DOHH2 (cell line): ENCODE data around the gene METRN.

Experiments
- H3F3A ChIP-seq: fragments of 200-600 bp; sonication (generic), shearing (Covaris generic); 2 replicates; pipeline ENCODE4 v1.6.0; 2016; ENCODE audit warnings: antibody characterized with exemption, mild to moderate bottlenecking; ENCODE audit not compliant: control insufficient read depth, insufficient read depth
- H3K27ac ChIP-seq: fragments of 200-600 bp; sonication (generic); 2 replicates; pipeline ENCODE4 v1.5.1; 2014; ENCODE audit warnings: low read depth, mild to moderate bottlenecking, low read length, moderate library complexity
- H3K27me3 ChIP-seq: fragments of 200-600 bp; sonication (generic); 2 replicates; pipeline ENCODE4 v1.6.1; 2014; ENCODE audit warnings: mild to moderate bottlenecking, low read length, mixed read lengths; ENCODE audit not compliant: control insufficient read depth
- H3K36me3 ChIP-seq: fragments of 200-600 bp; sonication (generic); 2 replicates; pipeline ENCODE4 v1.6.1; 2014; ENCODE audit warnings: mild to moderate bottlenecking, low read length, moderate library complexity, mixed read lengths; ENCODE audit not compliant: control insufficient read depth
- H3K4me1 ChIP-seq: fragments of 200-600 bp; sonication (generic); 2 replicates; pipeline ENCODE4 v1.6.1; 2014; ENCODE audit warnings: mild to moderate bottlenecking, low read length, mixed read lengths; ENCODE audit not compliant: control insufficient read depth
- H3K4me2 ChIP-seq: fragments of 200-600 bp; sonication (generic); 2 replicates; pipeline ENCODE4 v1.6.0; 2014; ENCODE audit warnings: mild to moderate bottlenecking, low read length, moderate library complexity
- H3K4me3 ChIP-seq: fragments of 200-600 bp; sonication (generic); 2 replicates; pipeline ENCODE4 v1.5.1; 2014; ENCODE audit warnings: mild to moderate bottlenecking, low read length, mixed read lengths
- H3K79me2 ChIP-seq: fragments of 200-600 bp; sonication (generic); 2 replicates; pipeline ENCODE4 v1.6.1; 2014; ENCODE audit warnings: mild to moderate bottlenecking, low read length, mixed read lengths; ENCODE audit not compliant: control insufficient read depth
- H3K9me2 ChIP-seq: fragments of 200-600 bp; sonication (generic); replicated peaks from 2 replicates; pipeline ENCODE4 v1.6.1; 2014; ENCODE audit warnings: mild to moderate bottlenecking, low read length, mixed read lengths; ENCODE audit not compliant: control insufficient read depth
- H3K9me3 ChIP-seq: fragments of 200-600 bp; sonication (generic); 2 replicates; pipeline ENCODE4 v1.6.1; 2014; ENCODE audit warnings: antibody characterized with exemption, low read length, mixed read lengths; ENCODE audit not compliant: control insufficient read depth, insufficient read depth
- H4K20me1 ChIP-seq: fragments of 200-600 bp; sonication (generic); 2 replicates; pipeline ENCODE4 v1.6.0; 2014; ENCODE audit warnings: low read depth, mild to moderate bottlenecking, antibody characterized with exemption, low read length, moderate library complexity; ENCODE audit not compliant: control insufficient read depth, insufficient read depth
- EZH2phosphoT487 ChIP-seq: fragments of 200-600 bp; sonication (generic); IDR thresholded peaks from 2 replicates; pipeline ENCODE4 v1.6.1; 2017; ENCODE audit warnings: borderline replicate concordance, mild to moderate bottlenecking, antibody characterized with exemption, low read length, moderate library complexity, mixed read lengths
- TF ChIP-seq, protein P1 (sequence below): fragments of 200-600 bp; sonication (generic); IDR thresholded peaks from one replicate; pipeline ENCODE4 v1.5.1; 2014; ENCODE audit warnings: antibody characterized with exemption, mild to moderate bottlenecking, low read depth, low read length; ENCODE audit not compliant: poor library complexity, severe bottlenecking

The METRN gene

DNA sequence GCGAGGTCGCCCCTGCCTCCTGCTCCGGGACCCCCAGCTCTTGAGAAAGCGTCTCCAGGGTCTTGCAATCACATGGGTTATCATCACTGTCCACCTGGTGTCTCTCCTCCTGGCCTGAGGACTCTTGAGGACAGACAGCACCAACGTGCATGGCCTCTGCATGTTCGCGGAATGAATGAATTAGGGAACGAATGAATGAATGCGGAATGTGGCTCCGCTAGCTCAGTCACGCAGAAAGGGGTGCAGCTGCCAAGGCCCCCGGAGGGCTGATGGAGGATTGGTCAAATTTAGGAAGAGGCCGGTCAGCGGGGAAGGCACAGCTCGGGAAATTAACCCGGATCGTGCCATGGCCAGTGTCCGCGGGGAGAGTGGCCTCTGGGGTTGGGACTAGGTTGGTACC is 12.6 kb upstream of the METRN start:
- TF ChIP-seq EZH2phosphoT487, result no peak
- TF ChIP-seq, protein P1, sequence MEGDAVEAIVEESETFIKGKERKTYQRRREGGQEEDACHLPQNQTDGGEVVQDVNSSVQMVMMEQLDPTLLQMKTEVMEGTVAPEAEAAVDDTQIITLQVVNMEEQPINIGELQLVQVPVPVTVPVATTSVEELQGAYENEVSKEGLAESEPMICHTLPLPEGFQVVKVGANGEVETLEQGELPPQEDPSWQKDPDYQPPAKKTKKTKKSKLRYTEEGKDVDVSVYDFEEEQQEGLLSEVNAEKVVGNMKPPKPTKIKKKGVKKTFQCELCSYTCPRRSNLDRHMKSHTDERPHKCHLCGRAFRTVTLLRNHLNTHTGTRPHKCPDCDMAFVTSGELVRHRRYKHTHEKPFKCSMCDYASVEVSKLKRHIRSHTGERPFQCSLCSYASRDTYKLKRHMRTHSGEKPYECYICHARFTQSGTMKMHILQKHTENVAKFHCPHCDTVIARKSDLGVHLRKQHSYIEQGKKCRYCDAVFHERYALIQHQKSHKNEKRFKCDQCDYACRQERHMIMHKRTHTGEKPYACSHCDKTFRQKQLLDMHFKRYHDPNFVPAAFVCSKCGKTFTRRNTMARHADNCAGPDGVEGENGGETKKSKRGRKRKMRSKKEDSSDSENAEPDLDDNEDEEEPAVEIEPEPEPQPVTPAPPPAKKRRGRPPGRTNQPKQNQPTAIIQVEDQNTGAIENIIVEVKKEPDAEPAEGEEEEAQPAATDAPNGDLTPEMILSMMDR, result no peak
- no peaks in the 10 kb centered on the region for H3K4me1 ChIP-seq
- peaks cover 61% of the 10 kb centered on the region for H3K27me3 ChIP-seq
- no peaks in the 10 kb centered on the region for H3F3A ChIP-seq
- H3K4me2 ChIP-seq, result no peak overlapping the region
- H3K36me3 ChIP-seq, result no peaks in the 10 kb centered on the region
- no peaks in the 10 kb centered on the region for H3K9me2 ChIP-seq
- no peaks in the 10 kb centered on the region for H3K9me3 ChIP-seq
- no peaks in the 10 kb centered on the region for H3K79me2 ChIP-seq
- H3K27ac ChIP-seq, result no peak overlapping the region
- H3K4me3 ChIP-seq, result no peak overlapping the region
- H4K20me1 ChIP-seq, result no peaks in the 10 kb centered on the region

DNA sequence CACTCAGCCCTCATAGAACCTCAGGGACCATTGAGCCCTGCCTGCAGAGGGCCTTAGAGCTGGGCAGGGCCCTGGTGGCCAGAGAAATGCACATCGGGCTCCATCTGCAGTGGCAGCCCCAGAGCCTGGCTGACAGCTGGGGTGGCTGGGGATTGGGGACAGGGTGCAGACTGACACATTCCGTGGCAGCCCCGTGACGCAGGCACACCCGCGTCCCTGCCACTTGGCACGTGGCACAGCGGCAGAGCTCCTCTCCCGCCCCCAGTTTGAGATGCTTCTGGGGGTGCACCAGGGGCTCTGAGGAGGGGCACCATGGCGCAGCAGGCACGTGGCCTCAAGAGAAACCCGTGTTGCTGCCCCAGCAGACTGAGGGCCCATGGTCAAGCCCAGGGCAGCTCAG is 11.5 kb upstream of the METRN start:
- H3K27me3 ChIP-seq, result peaks cover 62% of the 10 kb centered on the region
- H3K27ac ChIP-seq, result no peak overlapping the region
- TF ChIP-seq EZH2phosphoT487, result no peak
- TF ChIP-seq, protein P1, result no peak

DNA sequence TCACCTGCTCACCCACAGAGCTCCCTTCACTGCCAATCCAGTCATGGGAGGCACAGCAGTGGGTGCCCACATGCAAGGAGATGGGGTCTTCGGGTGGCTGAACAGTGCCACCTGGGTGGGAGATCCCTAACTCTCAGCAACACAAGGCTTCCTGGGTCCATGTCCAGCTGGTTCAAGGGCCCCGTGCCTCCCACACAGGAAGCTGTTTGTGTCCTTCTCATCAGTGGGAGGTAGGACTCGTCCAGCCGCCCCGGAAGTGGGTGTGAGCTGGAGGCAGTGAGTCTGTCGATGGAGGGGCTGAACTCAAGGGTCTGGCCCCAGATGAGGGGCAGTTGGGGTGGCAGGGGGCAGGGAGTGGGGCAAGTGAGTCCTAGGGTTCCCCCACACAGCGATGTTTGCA is 10.9 kb upstream of the METRN start:
- Histone ChIP-seq H3K4me1 (no peaks in the 10 kb centered on the region), H3K79me2 (no peaks in the 10 kb centered on the region), H3K4me3 (no peak overlapping the region), H3K9me3 (no peaks in the 10 kb centered on the region), H4K20me1 (no peaks in the 10 kb centered on the region), H3K27me3 (peaks cover 65% of the 10 kb centered on the region), H3K4me2 (no peak overlapping the region), H3F3A (no peaks in the 10 kb centered on the region), H3K27ac (no peak overlapping the region), H3K36me3 (no peaks in the 10 kb centered on the region), H3K9me2 (no peaks in the 10 kb centered on the region)
- TF ChIP-seq EZH2phosphoT487, result no peak
- TF ChIP-seq, protein P1, result no peak

More for the DNA sequence above, 11.5 kb upstream of the METRN start:
- H3K36me3 ChIP-seq, result no peaks in the 10 kb centered on the region
- H4K20me1 ChIP-seq, result no peaks in the 10 kb centered on the region
- no peak overlapping the region for H3K4me3 ChIP-seq
- no peaks in the 10 kb centered on the region for H3K9me2 ChIP-seq
- no peaks in the 10 kb centered on the region for H3K79me2 ChIP-seq
- no peaks in the 10 kb centered on the region for H3F3A ChIP-seq
- no peak overlapping the region for H3K4me2 ChIP-seq
- no peaks in the 10 kb centered on the region for H3K9me3 ChIP-seq
- no peaks in the 10 kb centered on the region for H3K4me1 ChIP-seq
